ENCODE data around the gene NRXN3. TPM values are rescaled to one million over a fixed set of nuclear protein-coding genes. Genes with fewer than 3 reads are reported as not detected.
A peak's percentile ranks its signal among the peaks of the same experiment; 100 is the strongest.

The NRXN3 gene
- total and polyA plus RNA-seq, 4 donors, result 1.4 to 8.3 (median 4.4) TPM

GRCh38 chr14:79118291-79118690 is 948.1 kb downstream of the NRXN3 start:
- H3K9me3 ChIP-seq (ENCODE audit: control insufficient read depth in 4 of 4, insufficient read depth in 3 of 4, low read length in 3 of 4), result no peaks in the 10 kb centered on the region
- H3K27ac ChIP-seq (ENCODE audit: low read depth in 1 of 2, low read length in 1 of 2), result no peak overlapping the region
- ATAC-seq (ENCODE audit: insufficient read depth, low FRiP score), result no peak
- no peak overlapping the region for H3K4me3 ChIP-seq
- H3K27me3 ChIP-seq (ENCODE audit: control insufficient read depth in 3 of 3, insufficient read depth in 3 of 3, low read length in 2 of 3), result no peaks in the 10 kb centered on the region
- no peak overlapping the region for H3K9ac ChIP-seq (ENCODE audit: insufficient read depth in 1 of 2, low read length in 2 of 2)
- no peak for DNase-seq
- no peak for TF ChIP-seq CTCF (IDR thresholded peaks at IDR 0.05; ENCODE audit: control extremely low read depth, extremely low read depth)
- WGBS, 2 donors, result 83 to 88% methylated on average over 2 of the region's 2 CpGs
- H3K4me1 ChIP-seq (ENCODE audit: control insufficient read depth in 5 of 5, insufficient read depth in 5 of 5, low read length in 5 of 5), result no peaks in the 10 kb centered on the region
- H3K36me3 ChIP-seq (ENCODE audit: control insufficient read depth in 4 of 4, insufficient read depth in 4 of 4, low read length in 4 of 4), result no peaks in the 10 kb centered on the region

- peaks cover 0 to 2% (median 0%) of the 10 kb centered on the region in 4 donors for H3K9me3 ChIP-seq (ENCODE audit: control insufficient read depth in 4 of 4, insufficient read depth in 3 of 4, low read length in 3 of 4)
- peaks cover 0 to 3% (median 0%) of the 10 kb centered on the region in 5 donors for H3K4me1 ChIP-seq (ENCODE audit: control insufficient read depth in 5 of 5, insufficient read depth in 5 of 5, low read length in 5 of 5)
- no peak for TF ChIP-seq CTCF (IDR thresholded peaks at IDR 0.05; ENCODE audit: control extremely low read depth, extremely low read depth)
- H3K4me3 ChIP-seq, result no peak overlapping the region
- H3K27ac ChIP-seq (ENCODE audit: low read depth in 1 of 2, low read length in 1 of 2), result no peak overlapping the region
- no peak overlapping the region for H3K9ac ChIP-seq (ENCODE audit: insufficient read depth in 1 of 2, low read length in 2 of 2)
- H3K36me3 ChIP-seq (ENCODE audit: control insufficient read depth in 4 of 4, insufficient read depth in 4 of 4, low read length in 4 of 4), result no peaks in the 10 kb centered on the region
- ATAC-seq (ENCODE audit: insufficient read depth, low FRiP score) (no peak), DNase-seq (peak; percentile 17 to 74 (median 31))
- 55 to 57% methylated on average over 3 of the region's 3 CpGs for WGBS, 2 donors
- H3K27me3 ChIP-seq (ENCODE audit: control insufficient read depth in 3 of 3, insufficient read depth in 3 of 3, low read length in 2 of 3), result no peaks in the 10 kb centered on the region
Measured at GRCh38 chr14:79134361-79134760, 964.2 kb downstream of the NRXN3 start.

GRCh38 chr14:79136071-79137044 is 966.2 kb downstream of the NRXN3 start:
- ATAC-seq (ENCODE audit: insufficient read depth, low FRiP score) (no peak), DNase-seq (no peak)
- no peak overlapping the region for H3K4me3 ChIP-seq
- H3K36me3 ChIP-seq (ENCODE audit: control insufficient read depth in 4 of 4, insufficient read depth in 4 of 4, low read length in 4 of 4), result no peaks in the 10 kb centered on the region
- H3K9ac ChIP-seq (ENCODE audit: insufficient read depth in 1 of 2, low read length in 2 of 2), result no peak overlapping the region
- no peak for TF ChIP-seq CTCF (IDR thresholded peaks at IDR 0.05; ENCODE audit: control extremely low read depth, extremely low read depth)
- no peaks in the 10 kb centered on the region for H3K27me3 ChIP-seq (ENCODE audit: control insufficient read depth in 3 of 3, insufficient read depth in 3 of 3, low read length in 2 of 3)
- 77 to 79% methylated on average over 7 of the region's 7 CpGs for WGBS, 2 donors
- peaks cover 0 to 2% (median 0%) of the 10 kb centered on the region in 4 donors for H3K9me3 ChIP-seq (ENCODE audit: control insufficient read depth in 4 of 4, insufficient read depth in 3 of 4, low read length in 3 of 4)
- H3K4me1 ChIP-seq (ENCODE audit: control insufficient read depth in 5 of 5, insufficient read depth in 5 of 5, low read length in 5 of 5), result peaks cover 0 to 3% (median 0%) of the 10 kb centered on the region in 5 donors
- H3K27ac ChIP-seq (ENCODE audit: low read depth in 1 of 2, low read length in 1 of 2), result no peak overlapping the region

All from lung (tissue), 12 donors.